Ovary (tissue), 9 donors: ENCODE data around the gene SLC25A30. TPM values are rescaled to one million over a fixed set of nuclear protein-coding genes. Genes with fewer than 3 reads are reported as not detected.

Experiments used
- DNase-seq, 5 donors: peaks; one replicate each; pipeline ENCODE4 v3.0.0-alpha.2; 2019 to 2020
- H3K27ac ChIP-seq, 2 donors: fragments of 200-600 bp; one replicate each; pipeline versions ENCODE4 v1.5.1 to v1.8.0; 2019 to 2022
- H3K27me3 ChIP-seq: fragments of 200-600 bp; one replicate; pipeline ENCODE4 v1.8.0; 2022
- H3K36me3 ChIP-seq: fragments of 200-600 bp; sonication (generic); one replicate; pipeline ENCODE4 v1.5.1; 2019
- H3K4me1 ChIP-seq: one replicate; pipeline ENCODE4 v1.8.1; 2013; ENCODE audit warnings: mild to moderate bottlenecking, moderate library complexity; ENCODE audit not compliant: insufficient read depth
- H3K4me3 ChIP-seq: fragments of 200-600 bp; sonication (generic); one replicate; pipeline ENCODE4 v1.5.1; 2017
- H3K9me3 ChIP-seq, 2 donors: fragments of 200-600 bp in 1 of 2; sonication (generic) in 1 of 2; one replicate each; pipeline versions ENCODE4 v1.5.1 to v1.8.1; 2013 to 2019; ENCODE audit warnings: mild to moderate bottlenecking in 1 of 2, moderate library complexity in 1 of 2
- CTCF ChIP-seq, 3 donors: fragments of 450-650 bp in 2 of 3; fragments of 200-600 bp in 1 of 3; IDR thresholded peaks; one replicate each; pipeline versions ENCODE4 v1.5.1 to v1.8.0; 2016 to 2022; ENCODE audit warnings: antibody characterized with exemption in 3 of 3, mild to moderate bottlenecking in 1 of 3
- EP300 ChIP-seq: sonication (generic); formaldehyde crosslinking; IDR thresholded peaks from one replicate; pipeline ENCODE4 v1.6.1; 2017; ENCODE audit warnings: antibody characterized with exemption
- POLR2A ChIP-seq: fragments of 450-650 bp; IDR thresholded peaks from one replicate; pipeline ENCODE4 v1.6.1; 2017; ENCODE audit warnings: antibody characterized with exemption, mild to moderate bottlenecking, moderate library complexity
- WGBS, 3 donors: extraction: QIAGEN DNeasy Blood & Tissue Kit in 1 of 3; methylation state at CpG; one replicate each; pipeline versions ENCODE4 v1.1.5 to v1.1.7; 2013 to 2017; 5-methylcytosine and 5-hydroxymethylcytosine counted together
- intact Hi-C, 4 donors: fragments of 100-400 bp; cut with DNase I; formaldehyde crosslinking; loops; one replicate each; pipeline versions ENCODE4 v1.11.0 to v1.15.1; 2022 to 2023
- polyA plus RNA-seq, 2 donors: library from polyadenylated mRNA; stranded (reverse); fragments of 200-250 nt in 1 of 2; fragments of 350-450 nt in 1 of 2; fragmentation: Illumina TruSeq in 1 of 2; extraction: RNeasy Lipid Tissue Mini Kit (QIAGEN cat#74804) in 1 of 2; gene quantifications; one replicate each; pipeline ENCODE4 v1.2.3, GENCODE V29; 2013 to 2014
- total RNA-seq, 7 donors: library from RNA; depleted of rRNA in 2 of 7; stranded (reverse); fragments of >200 nt in 2 of 7; fragmentation: NEBNext Ultra II Directional in 3 of 7; extraction: Animal tissue kit (Norgen Biotek cat#: 25700) in 3 of 7; gene quantifications; one replicate each; pipeline versions ENCODE4 v1.1.0 to v1.2.4, GENCODE V29; 2016 to 2023
- donor health status: DM: no; HTN: no; CAD: no; lungs with moderate emphysema.
- donor health status: DM: no; HTN: no; CAD: no.
- donor health status: Bipolar disorder and iron deficiency.
- donor health status: DM: yes; HTN: yes; CAD: no.
- donor health status: DM: no; HTN: no; CAD: no.
- donor health status: DM: yes; HTN: yes; CAD: no.

SLC25A30 gene
- total and polyA plus RNA-seq, 9 donors = 10.7 to 33.4 (median 22.8) TPM

- H3K27ac ChIP-seq = no peak overlapping the region
- no peak overlapping the region for H3K4me3 ChIP-seq
- H3K9me3 ChIP-seq = no peaks in the 10 kb centered on the region
- TF ChIP-seq CTCF (IDR thresholded peaks at IDR 0.05) = no peak
- no peak for TF ChIP-seq POLR2A
- TF ChIP-seq EP300 = no peak
- H3K27me3 ChIP-seq = no peaks in the 10 kb centered on the region
- DNase-seq = no peak
- intact Hi-C loops = no loop called here
- 80 to 86% (median 84%) methylated on average over 4 of the region's 4 CpGs for WGBS, 3 donors
- no peaks in the 10 kb centered on the region for H3K36me3 ChIP-seq
- H3K4me1 ChIP-seq = peaks cover 3% of the 10 kb centered on the region
Measured at GRCh38 chr13:45368005-45368404, 50.2 kb downstream of the SLC25A30 start.

DNA sequence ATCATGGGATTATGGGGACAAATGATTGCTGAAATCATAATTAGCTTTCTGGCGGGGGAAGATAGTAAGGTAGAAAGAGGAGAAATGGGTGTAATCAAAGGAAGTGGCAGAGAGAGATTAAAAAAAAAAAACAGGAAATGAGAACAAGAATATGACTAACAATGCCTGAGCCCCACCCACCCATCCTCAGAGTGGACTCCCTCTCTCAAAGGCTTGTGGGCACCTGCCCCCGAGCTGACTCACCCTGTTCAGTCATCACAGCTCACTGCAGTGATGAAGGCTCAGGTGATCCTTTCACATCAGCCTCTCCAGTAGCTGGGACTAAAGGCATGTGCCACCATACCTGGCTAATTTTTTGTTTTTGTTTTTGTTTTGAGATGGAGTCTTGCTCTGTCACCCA is 50.8 kb downstream of the SLC25A30 start:
- no peaks in the 10 kb centered on the region for H3K9me3 ChIP-seq
- H3K4me3 ChIP-seq = no peak overlapping the region
- H3K27ac ChIP-seq = no peak overlapping the region
- H3K36me3 ChIP-seq = no peaks in the 10 kb centered on the region
- intact Hi-C loops = no loop called here
- WGBS, 3 donors = 58 to 74% (median 64%) methylated on average over 2 of the region's 2 CpGs
- H3K4me1 ChIP-seq = peaks cover 3% of the 10 kb centered on the region
- DNase-seq = peak in 1 of 5 donors; percentile 46
- no peaks in the 10 kb centered on the region for H3K27me3 ChIP-seq
- TF ChIP-seq CTCF (IDR thresholded peaks at IDR 0.05) = no peak
- TF ChIP-seq POLR2A = no peak
- no peak for TF ChIP-seq EP300

DNA sequence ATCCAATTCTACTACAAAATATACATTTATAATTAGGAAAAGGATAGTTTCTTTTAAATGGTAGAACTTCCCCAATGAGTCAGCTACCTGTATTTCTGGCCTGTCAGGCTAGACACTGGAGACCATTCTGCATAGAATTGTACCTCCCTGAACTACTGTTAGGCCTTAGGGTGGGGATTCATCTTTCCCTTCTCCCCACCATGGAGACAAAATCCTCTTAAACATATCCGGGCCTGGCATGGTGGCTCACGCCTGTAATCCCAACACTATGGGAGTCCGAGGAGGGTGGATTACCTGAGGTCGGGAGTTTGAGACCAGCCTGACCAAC is 52.7 kb downstream of the SLC25A30 start:
- intact Hi-C loops = no loop called here
- 95 to 98% (median 96%) methylated on average over 4 of the region's 4 CpGs for WGBS, 3 donors
- no peaks in the 10 kb centered on the region for H3K4me1 ChIP-seq
- no peaks in the 10 kb centered on the region for H3K36me3 ChIP-seq
- TF ChIP-seq EP300 = no peak
- no peak for TF ChIP-seq CTCF (IDR thresholded peaks at IDR 0.05)
- TF ChIP-seq POLR2A = no peak
- H3K9me3 ChIP-seq = no peaks in the 10 kb centered on the region
- no peaks in the 10 kb centered on the region for H3K27me3 ChIP-seq
- H3K4me3 ChIP-seq = no peak overlapping the region
- H3K27ac ChIP-seq = no peak overlapping the region
- no peak for DNase-seq

DNA sequence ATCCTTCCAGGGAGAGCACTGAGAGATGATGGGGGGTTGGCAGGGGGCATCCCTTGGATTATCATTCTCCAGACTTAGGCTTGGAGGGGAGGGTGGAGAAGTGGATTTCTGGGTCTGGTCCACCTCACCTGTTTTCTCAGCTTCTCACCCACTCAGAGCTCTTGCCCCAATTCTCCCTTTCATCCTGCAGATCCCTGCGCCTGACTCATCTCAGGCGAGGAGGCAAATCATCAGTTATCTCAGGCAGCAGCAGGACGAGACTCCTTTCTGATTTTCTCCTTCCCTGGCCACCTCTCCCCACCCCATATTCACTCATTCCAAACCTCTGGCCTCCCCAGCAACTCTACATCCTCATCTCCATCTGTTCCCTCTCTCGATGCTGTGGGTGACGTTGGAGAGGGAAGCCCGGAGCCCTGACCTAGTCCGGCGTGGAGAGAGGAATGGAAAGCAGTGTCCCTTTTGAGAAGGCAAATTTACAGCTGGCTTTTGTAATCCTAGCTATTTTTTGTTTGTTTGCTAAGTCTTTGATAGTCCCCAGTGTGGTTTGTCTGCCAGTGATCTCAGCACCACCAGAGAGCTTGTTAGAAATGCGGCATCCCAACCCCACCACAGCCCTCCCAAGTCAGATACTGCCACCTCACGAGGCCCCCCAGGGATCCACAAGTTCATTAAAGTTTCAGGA is 53.2 kb downstream of the SLC25A30 start:
- TF ChIP-seq POLR2A (no peak), CTCF (IDR thresholded peaks at IDR 0.05) (no peak), EP300 (no peak)
- WGBS, 3 donors = 93 to 95% (median 93%) methylated on average over 10 of the region's 10 CpGs
- Histone ChIP-seq H3K9me3 (no peaks in the 10 kb centered on the region), H3K4me3 (no peak overlapping the region), H3K27me3 (no peaks in the 10 kb centered on the region), H3K36me3 (no peaks in the 10 kb centered on the region), H3K4me1 (no peaks in the 10 kb centered on the region), H3K27ac (no peak overlapping the region)
- intact Hi-C loops = no loop called here
- no peak for DNase-seq
